ENCODE results near the gene CCNB1. TPM values are rescaled to one million over a fixed set of nuclear protein-coding genes. Genes with fewer than 3 reads are reported as not detected.

The CCNB1 gene
- total RNA-seq, 4 donors from 2014 or later = 3.0 to 5.8 (median 4.1) TPM

DNA sequence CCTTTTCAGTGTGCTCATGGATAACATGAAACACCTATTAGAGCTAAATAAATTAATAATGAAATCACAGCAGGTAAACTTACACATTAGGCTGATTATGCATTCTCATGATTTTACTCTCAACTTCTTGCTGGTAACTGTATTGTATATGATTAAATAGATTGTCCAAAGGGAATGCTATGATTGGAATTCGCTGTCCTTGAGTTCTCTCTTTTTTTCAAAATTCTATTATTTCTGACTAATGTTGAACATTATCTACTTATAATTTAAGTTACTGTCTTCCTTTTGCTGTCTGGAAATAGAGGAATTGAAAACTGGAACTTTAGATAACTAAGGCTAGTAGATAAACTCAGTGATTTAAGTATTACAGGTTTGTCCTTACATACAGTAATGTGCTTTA lies 35.5 kb downstream of the CCNB1 start:
- TF ChIP-seq EP300 (IDR thresholded peaks at IDR 0.05) = no peak
- no peak for TF ChIP-seq POLR2A (IDR thresholded peaks at IDR 0.05)
- TF ChIP-seq, protein P1, sequence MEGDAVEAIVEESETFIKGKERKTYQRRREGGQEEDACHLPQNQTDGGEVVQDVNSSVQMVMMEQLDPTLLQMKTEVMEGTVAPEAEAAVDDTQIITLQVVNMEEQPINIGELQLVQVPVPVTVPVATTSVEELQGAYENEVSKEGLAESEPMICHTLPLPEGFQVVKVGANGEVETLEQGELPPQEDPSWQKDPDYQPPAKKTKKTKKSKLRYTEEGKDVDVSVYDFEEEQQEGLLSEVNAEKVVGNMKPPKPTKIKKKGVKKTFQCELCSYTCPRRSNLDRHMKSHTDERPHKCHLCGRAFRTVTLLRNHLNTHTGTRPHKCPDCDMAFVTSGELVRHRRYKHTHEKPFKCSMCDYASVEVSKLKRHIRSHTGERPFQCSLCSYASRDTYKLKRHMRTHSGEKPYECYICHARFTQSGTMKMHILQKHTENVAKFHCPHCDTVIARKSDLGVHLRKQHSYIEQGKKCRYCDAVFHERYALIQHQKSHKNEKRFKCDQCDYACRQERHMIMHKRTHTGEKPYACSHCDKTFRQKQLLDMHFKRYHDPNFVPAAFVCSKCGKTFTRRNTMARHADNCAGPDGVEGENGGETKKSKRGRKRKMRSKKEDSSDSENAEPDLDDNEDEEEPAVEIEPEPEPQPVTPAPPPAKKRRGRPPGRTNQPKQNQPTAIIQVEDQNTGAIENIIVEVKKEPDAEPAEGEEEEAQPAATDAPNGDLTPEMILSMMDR (IDR thresholded peaks at IDR 0.05) = no peak
- WGBS, 2 donors (ENCODE audit: low coverage in 1 of 2) = 92 to 100% methylated on average over 1 of the region's 1 CpG
- Histone ChIP-seq H3K27ac (no peak overlapping the region), H3K4me3 (no peak overlapping the region), H3K36me3 (no peaks in the 10 kb centered on the region), H3K9me3 (no peaks in the 10 kb centered on the region), H3K27me3 (no peaks in the 10 kb centered on the region), H3K4me1 (no peaks in the 10 kb centered on the region)
- ATAC-seq = no peak

DNA sequence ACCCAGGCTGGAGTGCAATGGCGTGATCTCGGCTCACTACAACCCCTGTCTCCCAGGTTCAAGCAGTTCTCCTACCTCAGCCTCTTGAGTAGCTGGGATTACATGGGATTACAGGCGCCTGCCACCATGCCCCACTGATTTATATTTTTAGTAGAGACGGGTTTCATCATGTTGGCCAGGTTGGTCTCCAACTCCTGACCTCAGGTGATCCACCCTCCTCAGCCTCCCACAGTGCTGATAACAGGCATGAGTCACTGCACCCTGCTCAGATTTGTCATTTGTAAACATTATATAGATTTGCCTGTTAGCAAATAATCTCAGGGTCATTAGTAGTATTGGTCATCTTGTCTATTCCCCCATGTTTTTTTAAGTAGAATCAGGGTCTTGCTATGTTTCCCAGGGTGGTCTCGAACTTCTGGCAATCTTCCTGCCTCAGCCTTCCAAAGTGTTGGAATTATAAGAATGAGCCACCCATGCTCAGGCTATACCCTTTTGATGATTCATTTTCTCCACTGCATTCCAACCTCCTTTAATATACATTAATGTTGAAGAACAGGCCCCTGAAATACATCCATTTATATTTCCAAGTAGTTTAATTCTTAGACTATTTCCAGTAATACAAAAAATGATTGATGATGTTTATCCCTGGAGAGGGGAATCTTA lies 39.7 kb downstream of the CCNB1 start:
- Histone ChIP-seq H3K4me1 (no peaks in the 10 kb centered on the region), H3K27ac (no peak overlapping the region), H3K27me3 (no peaks in the 10 kb centered on the region), H3K4me3 (no peak overlapping the region), H3K36me3 (no peaks in the 10 kb centered on the region), H3K9me3 (no peaks in the 10 kb centered on the region)
- ATAC-seq = no peak
- no peak for TF ChIP-seq POLR2A (IDR thresholded peaks at IDR 0.05)
- TF ChIP-seq EP300 (IDR thresholded peaks at IDR 0.05) = no peak
- TF ChIP-seq, protein P1 (IDR thresholded peaks at IDR 0.05) = no peak
- no peak for TF ChIP-seq POLR2AphosphoS5 (IDR thresholded peaks at IDR 0.05)
- WGBS, 2 donors (ENCODE audit: low coverage in 1 of 2) = 82 to 83% methylated on average over 1 to 3 of the region's 5 CpGs

DNA sequence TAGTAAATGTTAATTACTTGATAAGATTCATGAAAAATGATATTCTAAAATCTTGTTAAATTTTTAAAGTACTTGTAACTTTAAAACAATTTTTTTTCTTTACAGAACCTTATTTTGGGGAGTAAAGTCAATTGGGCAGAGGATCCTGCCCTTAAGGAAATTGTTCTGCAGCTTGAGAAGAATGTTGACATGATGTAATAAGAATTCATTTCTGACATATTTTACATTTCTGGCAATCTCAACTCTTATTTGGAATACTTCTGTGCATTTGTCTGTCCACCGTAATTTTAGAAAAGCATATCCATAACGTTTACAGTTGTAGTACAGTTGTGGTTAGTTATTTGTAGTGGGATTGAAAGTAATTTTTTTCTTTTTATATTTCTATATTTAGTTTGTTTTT lies 42.7 kb downstream of the CCNB1 start:
- WGBS, 2 donors (ENCODE audit: low coverage in 1 of 2) = 46 to 50% methylated on average over 2 of the region's 2 CpGs
- H3K36me3 ChIP-seq = no peaks in the 10 kb centered on the region
- no peaks in the 10 kb centered on the region for H3K9me3 ChIP-seq
- no peak for ATAC-seq
- no peak for TF ChIP-seq POLR2A (IDR thresholded peaks at IDR 0.05)
- no peak overlapping the region for H3K27ac ChIP-seq
- H3K4me1 ChIP-seq = no peaks in the 10 kb centered on the region
- H3K27me3 ChIP-seq = no peaks in the 10 kb centered on the region
- no peak overlapping the region for H3K4me3 ChIP-seq

DNA sequence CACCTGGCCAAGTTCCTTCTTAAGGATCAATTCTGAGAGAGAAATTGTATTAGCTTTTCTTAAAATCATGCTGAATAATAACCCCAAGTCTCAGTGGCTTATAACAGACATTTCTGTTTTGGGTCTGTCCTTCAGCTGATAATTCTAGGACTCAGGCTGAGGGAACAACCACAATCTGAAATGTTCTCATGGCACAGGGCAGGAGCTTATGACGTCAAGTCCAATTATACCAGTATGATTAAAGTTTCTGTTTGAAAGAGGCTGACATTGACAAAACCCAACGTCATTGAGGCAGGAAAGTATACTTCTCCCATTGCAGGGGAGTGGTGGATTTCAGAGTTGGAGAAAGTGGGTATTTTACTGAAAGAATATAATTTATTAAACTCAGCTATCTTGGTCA lies 44.2 kb downstream of the CCNB1 start:
- no peak overlapping the region for H3K4me3 ChIP-seq
- ATAC-seq = no peak
- 77% methylated on average over 2 of the region's 2 CpGs for WGBS, 2 donors (ENCODE audit: low coverage in 1 of 2)

DNA sequence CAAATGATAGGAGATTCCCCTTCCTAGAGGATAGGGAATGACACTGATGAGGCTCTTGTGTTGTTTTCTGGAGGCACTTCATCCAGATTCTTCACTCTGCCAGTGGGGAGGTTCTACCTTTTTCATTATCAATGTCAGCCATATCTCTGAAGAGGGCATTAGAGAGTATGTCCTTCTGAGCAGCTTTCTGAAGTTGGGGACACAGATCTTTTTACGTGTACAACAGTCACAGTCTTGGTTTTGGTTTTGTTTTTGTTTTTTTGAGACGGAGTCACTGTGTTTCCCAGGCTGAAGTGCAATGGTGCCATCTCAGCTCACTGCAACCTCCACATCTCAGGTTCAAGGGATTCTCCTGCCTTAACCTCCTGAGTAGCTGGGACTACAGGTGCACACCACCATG lies 45.1 kb downstream of the CCNB1 start:
- WGBS, 2 donors (ENCODE audit: low coverage in 1 of 2) = 60 to 100% methylated on average over 1 of the region's 2 CpGs

More for the DNA sequence above, 44.2 kb downstream of the CCNB1 start:
- TF ChIP-seq, protein P1 (IDR thresholded peaks at IDR 0.05) = no peak
- TF ChIP-seq POLR2AphosphoS5 (IDR thresholded peaks at IDR 0.05) = no peak
- TF ChIP-seq POLR2A (IDR thresholded peaks at IDR 0.05) = no peak
- TF ChIP-seq EP300 (IDR thresholded peaks at IDR 0.05) = no peak
- Histone ChIP-seq H3K27me3 (no peaks in the 10 kb centered on the region), H3K27ac (no peak overlapping the region), H3K4me1 (no peaks in the 10 kb centered on the region), H3K36me3 (no peaks in the 10 kb centered on the region), H3K9me3 (no peaks in the 10 kb centered on the region)

More for the DNA sequence above, 45.1 kb downstream of the CCNB1 start:
- H3K36me3 ChIP-seq = no peaks in the 10 kb centered on the region
- TF ChIP-seq POLR2AphosphoS5 (IDR thresholded peaks at IDR 0.05) (no peak), EP300 (IDR thresholded peaks at IDR 0.05) (no peak), POLR2A (IDR thresholded peaks at IDR 0.05) (no peak)
- TF ChIP-seq, protein P1 (IDR thresholded peaks at IDR 0.05) = no peak
- no peaks in the 10 kb centered on the region for H3K9me3 ChIP-seq
- H3K27ac ChIP-seq = no peak overlapping the region
- H3K27me3 ChIP-seq = no peaks in the 10 kb centered on the region
- H3K4me3 ChIP-seq = no peak overlapping the region
- ATAC-seq = no peak
- no peaks in the 10 kb centered on the region for H3K4me1 ChIP-seq
